NOMO-1 (cell line): Measurements from ENCODE around the gene CLIP1.
"Not testable (repeated sequence)": the region's sequence is repeated elsewhere in the genome, so short reads cannot be mapped to it uniquely, and the experiment has no call there.

Experiments used
- DNase-seq, 2 experiments: peaks; one replicate each; lab custom pipeline; 2025; ENCODE audit not compliant: unreplicated experiment in 2 of 2; lab: John Stamatoyannopoulos, UW

The CLIP1 gene

GRCh38 chr12:122362755-122363154 lies 59.7 kb downstream of the CLIP1 start:
- DNase-seq, result no peak

DNA sequence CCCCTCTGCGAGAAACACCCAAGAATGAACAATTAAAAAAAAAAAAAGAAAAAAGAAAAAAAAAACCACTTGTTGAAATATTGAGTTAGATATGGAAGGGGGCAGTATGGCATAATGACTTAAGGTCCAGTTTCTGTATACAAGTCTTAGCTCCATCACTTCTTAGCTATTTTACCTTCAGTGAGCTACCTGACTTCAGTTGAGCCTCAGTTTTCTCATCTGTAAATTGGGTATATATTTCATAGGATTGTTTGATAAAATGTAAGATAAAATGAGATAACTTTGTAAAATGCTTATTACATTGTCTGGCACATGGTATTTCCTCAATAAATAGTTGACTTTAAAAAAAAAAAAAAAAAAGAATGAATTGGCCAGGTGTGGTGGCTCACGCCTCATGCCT lies 64.1 kb downstream of the CLIP1 start:
- DNase-seq, result not testable (repeated sequence)

- DNase-seq, result not testable (repeated sequence)
Measured at GRCh38 chr12:122357536-122357935, 64.9 kb downstream of the CLIP1 start.

DNA sequence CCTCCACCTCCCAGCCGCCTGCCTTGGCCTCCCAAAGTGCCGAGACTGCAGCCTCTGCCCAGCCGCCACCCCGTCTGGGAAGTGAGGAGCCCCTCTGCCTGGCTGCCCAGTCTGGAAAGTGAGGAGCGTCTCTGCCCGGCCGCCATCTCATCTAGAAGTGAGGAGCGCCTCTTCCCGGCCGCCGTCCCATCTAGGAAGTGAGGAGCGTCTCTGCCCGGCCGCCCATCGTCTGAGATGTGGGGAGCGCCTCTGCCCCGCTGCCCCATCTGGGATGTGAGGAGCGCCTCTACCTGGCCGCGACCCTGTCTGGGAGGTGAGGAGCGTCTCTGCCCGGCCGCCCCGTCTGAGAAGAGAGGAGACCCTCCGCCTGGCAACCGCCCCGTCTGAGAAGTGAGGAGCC lies 65.5 kb downstream of the CLIP1 start:
- DNase-seq, result not testable (repeated sequence)

DNA sequence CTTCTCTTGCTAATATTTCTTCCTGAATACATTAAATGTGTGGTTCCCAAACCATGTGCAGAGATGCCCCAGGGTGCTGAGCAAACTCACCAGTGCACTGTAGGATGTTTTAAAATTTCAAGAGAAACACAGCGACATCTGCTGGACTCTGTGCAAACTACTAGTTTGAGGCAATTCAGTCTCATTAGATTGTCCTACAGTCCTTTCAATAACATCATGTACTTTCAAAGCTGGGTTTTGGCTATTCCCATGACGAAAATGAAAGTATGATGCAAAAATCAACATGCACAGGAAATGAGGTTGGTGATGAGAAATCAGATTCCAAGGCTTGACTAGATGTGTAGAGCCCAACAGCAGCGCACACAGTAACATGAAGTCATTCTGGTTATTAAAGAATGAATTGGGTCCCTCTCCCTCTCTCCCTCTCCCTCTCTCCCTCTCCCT lies 66.3 kb downstream of the CLIP1 start:
- peak; percentile 7 to 38 for DNase-seq

- no peak for DNase-seq
Measured at GRCh38 chr12:122355706-122356105, 66.8 kb downstream of the CLIP1 start.

- no peak for DNase-seq
Measured at GRCh38 chr12:122354958-122355641, 67.4 kb downstream of the CLIP1 start.

DNA sequence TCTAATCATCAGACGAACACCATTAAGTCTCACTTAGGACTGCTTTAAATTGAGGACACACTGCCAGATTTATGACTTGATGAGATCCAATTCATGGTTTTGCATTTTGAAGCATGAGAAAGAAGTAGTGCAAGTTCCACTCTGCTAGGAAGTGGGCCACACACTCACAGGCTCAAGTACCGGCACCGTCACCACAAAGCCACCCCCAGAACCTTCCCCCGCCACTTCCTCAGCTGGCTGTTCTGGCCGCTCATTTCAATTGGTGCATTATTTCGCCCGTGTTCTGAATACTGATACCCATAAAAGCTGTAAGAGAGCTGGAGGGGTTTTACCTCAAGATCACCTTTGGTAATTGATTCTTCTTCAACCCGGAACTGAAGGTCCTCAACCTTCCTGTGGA lies 70.1 kb downstream of the CLIP1 start:
- no peak for DNase-seq

DNA sequence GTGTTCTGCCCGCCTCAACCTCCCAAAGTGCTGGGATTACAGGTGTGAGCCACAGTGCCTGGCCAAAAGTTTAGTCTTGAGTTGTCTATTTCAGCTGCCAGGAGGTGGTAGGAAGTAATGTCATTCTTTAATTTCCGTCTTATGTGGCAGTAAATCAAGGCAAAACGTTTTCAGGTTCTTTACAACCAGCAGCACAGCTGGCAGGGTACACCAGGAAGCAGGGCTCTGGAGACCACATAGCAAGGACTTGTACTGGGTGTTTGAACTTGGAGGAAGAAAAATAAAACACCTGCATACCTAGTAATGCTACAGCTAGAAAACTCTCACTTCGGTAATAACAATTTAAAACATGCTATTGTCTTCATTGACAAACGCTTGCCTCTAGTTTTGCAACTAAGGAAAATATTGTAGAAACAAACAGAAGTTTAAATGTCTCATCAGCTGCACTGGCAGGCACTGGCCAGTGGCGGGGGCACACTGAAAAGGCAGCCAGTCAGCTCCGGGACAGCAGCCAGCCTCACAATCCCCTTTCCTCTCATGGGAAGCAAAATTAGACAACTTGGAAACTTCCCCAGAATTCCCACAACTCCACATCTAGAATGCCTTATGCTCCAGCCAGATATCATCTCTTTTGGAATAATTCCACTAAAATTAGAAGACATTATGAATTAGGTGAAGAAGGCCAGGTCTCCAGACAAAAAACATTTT lies 72.2 kb downstream of the CLIP1 start:
- no peak for DNase-seq

DNA sequence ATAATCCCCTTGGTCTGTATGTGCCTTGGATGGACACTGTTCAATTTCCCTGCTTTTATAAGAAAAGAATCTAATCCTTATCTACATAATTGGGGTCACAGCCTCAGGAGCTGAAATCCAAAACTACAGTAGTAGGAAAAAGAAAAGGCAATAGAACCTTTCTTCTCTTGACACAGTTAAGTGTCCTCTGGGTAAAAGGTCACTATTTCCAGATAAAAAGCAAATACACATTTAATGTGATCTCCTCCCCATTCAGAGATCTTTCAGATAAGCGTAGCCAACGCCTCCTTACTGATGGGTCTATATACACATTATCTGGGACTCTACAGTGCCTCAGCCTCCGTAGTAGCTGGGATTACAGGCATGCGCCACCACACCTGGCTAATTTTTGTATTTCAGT lies 73.4 kb downstream of the CLIP1 start:
- no peak for DNase-seq

DNA sequence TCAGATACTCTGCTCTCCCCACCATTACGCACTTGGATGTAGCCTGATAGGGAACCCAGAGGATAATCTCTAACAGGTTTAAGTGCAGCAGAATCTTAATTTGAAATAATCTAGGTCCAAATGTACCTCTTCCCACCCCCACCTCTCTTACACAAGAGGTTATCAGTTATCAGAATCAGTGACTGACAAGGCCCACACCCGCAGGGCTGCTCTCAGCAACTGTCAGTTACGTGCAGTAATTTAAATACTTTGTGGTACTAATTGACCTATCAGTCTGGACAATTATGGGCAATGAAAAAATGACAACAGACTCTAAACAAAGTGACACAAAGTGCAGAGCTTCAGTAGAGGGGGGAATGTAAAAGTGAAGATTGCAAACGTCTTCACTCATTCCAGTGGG lies 74.0 kb downstream of the CLIP1 start:
- DNase-seq, result no peak

DNA sequence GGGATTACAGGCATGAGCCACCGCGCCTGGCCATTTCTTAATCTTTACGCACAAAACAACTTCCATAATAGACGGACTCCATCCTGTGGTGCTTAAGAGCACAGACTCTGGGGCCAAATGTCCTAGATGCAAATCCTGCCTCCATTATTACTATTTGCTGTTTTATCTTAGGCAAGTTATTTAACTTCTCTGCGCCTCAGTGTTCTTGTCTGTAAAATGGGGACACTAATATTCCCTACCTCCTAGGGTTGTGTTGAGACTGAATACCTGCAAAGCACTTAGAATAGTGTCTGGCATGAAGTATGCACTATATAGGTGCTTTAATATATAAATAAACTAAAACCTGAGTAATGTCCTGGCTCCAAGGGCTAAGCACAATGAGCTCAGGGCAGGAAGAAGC lies 76.4 kb downstream of the CLIP1 start:
- DNase-seq, result no peak

DNA sequence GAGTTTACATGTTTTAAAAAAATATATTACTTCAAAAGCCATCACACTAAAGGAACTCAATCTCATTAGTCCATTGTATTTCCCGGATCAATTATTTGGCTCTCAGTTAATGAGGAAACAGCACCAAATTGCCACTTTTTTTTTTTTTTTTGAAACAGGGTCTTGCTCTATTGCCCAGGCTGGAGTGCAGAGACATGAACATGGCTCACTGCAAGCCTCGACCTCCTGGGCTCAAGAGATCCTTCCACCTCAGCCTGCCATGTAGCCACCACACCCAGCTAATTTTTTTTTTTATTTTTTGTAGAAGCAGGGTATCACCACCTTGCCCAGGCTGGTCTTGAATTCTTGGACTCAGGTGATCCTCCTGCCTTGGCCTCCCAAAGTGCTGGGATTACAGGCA lies 77.4 kb downstream of the CLIP1 start:
- DNase-seq, result no peak

DNA sequence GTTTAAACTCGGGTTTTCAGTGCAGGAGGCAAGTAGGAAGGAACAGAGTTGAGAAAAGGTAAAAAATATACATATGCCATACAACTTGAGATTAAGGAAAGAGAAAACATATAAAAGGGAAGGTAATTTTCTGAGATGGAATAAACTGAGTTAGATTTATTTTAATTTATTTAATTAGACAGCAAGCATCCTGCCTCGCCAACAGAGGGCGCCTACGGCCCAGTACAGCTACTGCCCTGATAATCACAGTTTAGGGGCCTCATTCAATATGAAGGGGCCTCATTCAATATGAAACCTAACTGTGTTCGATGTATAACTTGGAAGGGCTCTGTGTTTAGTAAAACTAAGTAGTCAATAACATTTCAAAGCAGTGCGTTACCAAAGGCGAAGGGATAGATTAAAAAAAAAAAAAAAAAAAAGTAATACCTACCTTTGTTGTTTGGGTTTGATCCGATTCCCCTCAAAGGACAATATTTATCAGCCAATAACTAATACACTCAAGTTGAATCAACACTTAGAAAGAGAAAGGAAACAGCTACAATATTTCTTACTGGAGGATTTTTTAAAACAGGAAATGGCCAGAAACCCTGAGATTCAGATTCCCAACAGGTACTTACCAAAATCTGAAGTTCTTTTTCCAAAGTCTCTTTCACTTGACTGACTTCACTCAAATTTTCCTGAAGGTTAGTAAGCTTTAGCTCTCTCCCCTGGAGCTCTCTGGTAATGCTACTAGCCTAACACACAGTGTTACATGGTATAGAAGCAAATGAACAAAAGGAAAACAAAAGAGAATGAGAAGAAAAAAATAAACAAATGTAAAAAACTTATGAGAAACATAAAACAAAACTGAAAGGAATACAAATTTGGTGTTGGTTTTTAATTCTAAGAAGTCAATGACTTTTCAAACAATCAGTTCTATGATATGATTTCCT lies 86.2 kb downstream of the CLIP1 start:
- peak; percentile 7 to 33 for DNase-seq

DNA sequence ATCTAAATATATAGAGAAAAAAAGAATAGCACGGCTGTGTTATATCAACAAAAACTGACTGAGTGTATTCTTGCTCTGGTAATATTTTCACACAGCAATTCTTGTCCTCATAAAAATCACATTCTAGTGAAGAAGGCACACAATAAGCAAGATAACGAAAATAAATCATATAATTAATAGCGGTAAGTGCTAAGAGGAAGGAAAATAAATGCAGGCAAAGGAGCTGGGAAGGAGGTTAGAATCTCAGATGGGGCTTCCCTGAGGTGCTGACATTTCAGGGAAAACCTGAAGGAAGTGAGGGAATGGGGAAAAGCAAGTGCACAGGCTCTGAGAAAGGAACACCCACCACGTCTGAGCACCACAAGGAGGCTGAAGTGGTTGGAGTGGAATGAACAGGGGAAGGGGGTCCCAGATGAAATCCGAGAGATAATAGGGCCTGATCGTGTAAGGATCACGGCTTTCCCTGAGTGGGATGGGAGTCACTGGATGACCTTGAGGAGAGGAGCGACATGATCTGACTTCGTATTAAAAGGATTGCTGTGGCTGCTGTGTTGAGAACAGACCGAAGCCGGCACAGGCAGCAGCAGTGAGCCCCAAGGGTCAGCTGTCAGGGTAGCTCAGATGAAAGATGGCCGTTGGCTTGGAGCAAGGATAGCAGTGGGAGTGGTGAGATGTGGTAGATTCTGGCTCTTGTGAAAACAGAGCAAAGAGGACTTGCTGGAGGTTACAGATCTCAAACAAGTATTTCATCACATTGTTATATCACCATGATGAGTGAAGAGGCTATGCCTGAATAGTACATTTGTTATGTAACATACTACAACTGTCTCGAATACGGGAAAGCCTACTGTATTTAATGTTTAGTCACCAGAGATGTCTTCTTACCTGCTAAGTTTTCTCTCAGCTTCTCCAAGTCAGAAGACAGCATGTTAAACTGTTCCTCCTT lies 89.1 kb downstream of the CLIP1 start:
- DNase-seq, result no peak

DNA sequence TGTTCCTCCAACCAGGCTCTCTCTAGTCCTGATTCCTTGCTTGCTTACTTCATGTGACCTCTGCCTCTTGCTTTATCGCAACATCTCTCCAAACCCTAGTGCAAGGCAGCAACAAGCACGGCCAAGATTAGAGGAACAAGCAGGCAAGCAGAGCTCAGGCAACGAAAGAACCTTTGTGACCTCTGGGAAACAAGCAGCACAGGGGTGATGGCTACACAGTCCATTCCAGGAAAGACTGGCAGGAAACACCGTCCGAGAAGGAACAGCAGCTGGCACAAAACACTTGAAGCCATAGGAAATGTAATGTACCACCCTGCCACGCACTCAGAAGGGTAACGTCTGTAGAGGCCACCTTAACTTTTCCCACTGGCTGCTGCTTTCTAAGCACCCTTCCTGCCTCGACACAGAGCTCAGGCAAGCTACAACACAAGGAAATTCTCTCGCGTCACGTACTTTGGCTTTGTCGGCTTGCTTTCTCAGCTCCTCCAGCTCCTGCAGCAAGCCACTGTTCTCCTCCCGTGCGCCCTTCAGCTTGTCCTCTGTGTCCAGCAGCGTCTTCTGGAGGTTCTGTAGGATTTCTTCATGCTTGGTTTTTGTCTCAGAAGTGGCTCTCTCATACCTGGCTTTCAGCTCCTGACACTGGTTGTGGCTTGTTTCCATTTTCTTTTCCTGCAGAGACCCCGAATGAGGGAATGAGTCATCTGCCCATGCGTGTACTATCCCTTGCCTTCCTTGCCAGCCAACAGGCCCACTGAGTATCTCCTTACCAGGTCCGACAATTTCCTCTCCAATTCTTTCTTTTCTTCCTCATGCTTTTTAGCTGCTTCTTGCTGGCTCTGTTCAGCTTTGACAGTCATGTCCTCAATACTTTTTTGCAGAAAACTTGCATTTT lies 94.7 kb downstream of the CLIP1 start:
- no peak for DNase-seq

DNA sequence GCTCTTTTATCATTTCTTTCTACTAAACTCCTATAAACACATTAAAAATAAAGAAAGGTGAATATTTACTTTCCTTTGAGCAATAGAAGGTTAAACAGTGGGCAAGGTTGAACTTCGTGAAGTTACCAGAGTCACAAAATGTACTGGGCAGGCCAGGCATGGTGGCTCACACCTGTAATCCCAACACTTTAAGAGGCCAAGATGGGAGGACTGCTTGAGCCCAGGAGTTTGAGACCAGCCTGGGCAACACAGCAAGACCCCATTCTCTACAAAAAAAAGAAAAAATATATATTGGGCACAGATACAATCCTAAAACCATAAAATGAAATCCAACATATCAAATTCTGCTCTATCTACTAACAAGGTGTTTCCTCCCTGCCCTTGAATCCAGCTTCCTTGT lies 95.5 kb downstream of the CLIP1 start:
- no peak for DNase-seq

GRCh38 chr12:122326586-122326985 lies 95.9 kb downstream of the CLIP1 start:
- no peak for DNase-seq

- no peak for DNase-seq
Measured at GRCh38 chr12:122323311-122324019, 99.0 kb downstream of the CLIP1 start.
